ENCODE measurements around the gene GSTT2. TPM values are rescaled to one million over a fixed set of nuclear protein-coding genes. Genes with fewer than 3 reads are reported as not detected.

The GSTT2 gene
- total RNA-seq, 1 experiment from 2014 or later: not detected

GRCh38 chr22:24029304-24029703 lies 49.4 kb downstream of the GSTT2 start:
- TF ChIP-seq EZH2 (IDR thresholded peaks at IDR 0.05; ENCODE audit: borderline replicate concordance, low read depth, low read length, poor library complexity, severe bottlenecking) (no peak), CTCF (conservative IDR thresholded peaks at IDR 0.05; ENCODE audit: low read depth, low read length) (no peak)
- intact Hi-C loops (cut with micrococcal nuclease; ENCODE audit: unreplicated experiment): no loop called here
- Histone ChIP-seq H3K9me3 (ENCODE audit: low read depth, low read length, poor library complexity, severe bottlenecking) (peaks cover 1% of the 10 kb centered on the region), H3K4me3 (ENCODE audit: low read depth, low read length, poor library complexity, severe bottlenecking) (no peak overlapping the region), H3K36me3 (ENCODE audit: insufficient read depth, low read length, poor library complexity, severe bottlenecking) (no peaks in the 10 kb centered on the region), H3K27ac (ENCODE audit: low read depth, low read length, poor library complexity, severe bottlenecking) (no peak overlapping the region), H3K27me3 (replicated peaks; ENCODE audit: insufficient read depth, low read depth, low read length, poor library complexity) (no peaks in the 10 kb centered on the region), H3K4me1 (ENCODE audit: insufficient read depth, low read length, poor library complexity, severe bottlenecking) (peaks cover 8% of the 10 kb centered on the region)
- no peak for DNase-seq (ENCODE audit: low spot score)
- POLR2A ChIA-PET (ENCODE audit: low non-redundant PET): no interaction called here
- no TSS peak for BruUV-seq (replicated peaks)
- CTCF ChIA-PET: no interaction called here

- intact Hi-C loops (cut with micrococcal nuclease; ENCODE audit: unreplicated experiment): no loop called here
Observed at GRCh38 chr22:24030186-24030702, 50.3 kb downstream of the GSTT2 start.

More at GRCh38 chr22:24030186-24030702, 50.3 kb downstream of the GSTT2 start:
- ChIA-PET POLR2A (ENCODE audit: low non-redundant PET) (no interaction called here), CTCF (no interaction called here)
- H3K36me3 ChIP-seq (ENCODE audit: insufficient read depth, low read length, poor library complexity, severe bottlenecking): no peaks in the 10 kb centered on the region
- H3K4me1 ChIP-seq (ENCODE audit: insufficient read depth, low read length, poor library complexity, severe bottlenecking): peaks cover 8% of the 10 kb centered on the region
- H3K9me3 ChIP-seq (ENCODE audit: low read depth, low read length, poor library complexity, severe bottlenecking): no peaks in the 10 kb centered on the region
- no peak overlapping the region for H3K27ac ChIP-seq (ENCODE audit: low read depth, low read length, poor library complexity, severe bottlenecking)
- H3K4me3 ChIP-seq (ENCODE audit: low read depth, low read length, poor library complexity, severe bottlenecking): no peak overlapping the region
- no peaks in the 10 kb centered on the region for H3K27me3 ChIP-seq (replicated peaks; ENCODE audit: insufficient read depth, low read depth, low read length, poor library complexity)
- BruUV-seq (replicated peaks): no TSS peak
- TF ChIP-seq CTCF (conservative IDR thresholded peaks at IDR 0.05; ENCODE audit: low read depth, low read length): no peak
- no peak for TF ChIP-seq EZH2 (IDR thresholded peaks at IDR 0.05; ENCODE audit: borderline replicate concordance, low read depth, low read length, poor library complexity, severe bottlenecking)
- no peak for DNase-seq (ENCODE audit: low spot score)

Other genes with a start within 250 kb of the GSTT2 start
- 9.6 and 9.7 TPM in 2 replicates for gene ZNF70, start 229.0 kb upstream of the GSTT2 start, total RNA-seq (2021)
- 0.74 and 0.88 TPM in 2 replicates for gene VPREB3, start 225.7 kb upstream of the GSTT2 start, total RNA-seq (2021)
- gene C22orf15, start 217.1 kb upstream of the GSTT2 start, total RNA-seq (2021): 2.0 and 2.2 TPM in 2 replicates
- 117 and 128 TPM in 2 replicates for gene CHCHD10, start 212.2 kb upstream of the GSTT2 start, total RNA-seq (2021)
- 5.1 and 6.8 TPM in 2 replicates for gene MMP11, start 207.3 kb upstream of the GSTT2 start, total RNA-seq (2021)
- 172 and 176 TPM in 2 replicates for gene SMARCB1, start 193.2 kb upstream of the GSTT2 start, total RNA-seq (2021)
- 1.5 and 2.0 TPM in 2 replicates for gene DERL3, start 141.1 kb upstream of the GSTT2 start, total RNA-seq (2021)
- gene SLC2A11, start 122.3 kb upstream of the GSTT2 start, total RNA-seq (2021): 4.9 and 6.2 TPM in 2 replicates
- gene MIF, start 85.8 kb upstream of the GSTT2 start, total RNA-seq (2021): 802 and 864 TPM in 2 replicates
- 0.54 and 0.76 TPM in 2 replicates for gene GSTT2B, start 18.9 kb upstream of the GSTT2 start, total RNA-seq (2021)
- not detected in 2 replicates for gene DDTL, start 13.2 kb upstream of the GSTT2 start, total RNA-seq (2021)
- gene DDT, start 5.7 kb upstream of the GSTT2 start, total RNA-seq (2021): 102 and 108 TPM in 2 replicates
- gene GSTT4, start 25.3 kb downstream of the GSTT2 start, total RNA-seq (2021): not detected in 2 replicates
- 73.9 and 83.0 TPM in 2 replicates for gene CABIN1, start 31.2 kb downstream of the GSTT2 start, total RNA-seq (2021)
- 0.94 and 1.3 TPM in 2 replicates for gene SUSD2, start 201.4 kb downstream of the GSTT2 start, total RNA-seq (2021)